Psoas muscle (tissue), 8 donors: Measurements from ENCODE around the gene DECR2. TPM values are rescaled to one million over a fixed set of nuclear protein-coding genes. Genes with fewer than 3 reads are reported as not detected.

Source experiments
- ATAC-seq, 4 donors: fragments of 200-7000 bp; cut with Tn5 transposase; one replicate each; pipeline ENCODE4 v1.9.1; 2020; ENCODE audit warnings: moderate library complexity in 3 of 4, mild to moderate bottlenecking in 2 of 4
- DNase-seq, 2 donors: peaks; one replicate each; pipeline ENCODE4 v3.0.0-alpha.2; 2020
- H3K27ac ChIP-seq: fragments of 200-600 bp; one replicate; pipeline ENCODE4 v1.8.0; 2022
- H3K27me3 ChIP-seq, 3 donors: fragments of 200-600 bp in 1 of 3; one replicate each; pipeline versions ENCODE4 v1.6.1 to v1.8.0; 2013 to 2022; ENCODE audit warnings: low read length in 2 of 3, mild to moderate bottlenecking in 2 of 3, moderate library complexity in 1 of 3; ENCODE audit not compliant: insufficient read depth in 3 of 3
- H3K36me3 ChIP-seq, 2 donors: fragments of 200-600 bp in 1 of 2; one replicate each; pipeline versions ENCODE4 v1.6.1 to v1.8.0; 2013 to 2022; ENCODE audit warnings: low read depth in 1 of 2, mild to moderate bottlenecking in 1 of 2, moderate library complexity in 1 of 2; ENCODE audit not compliant: insufficient read depth in 1 of 2
- H3K4me1 ChIP-seq: fragments of 200-600 bp; one replicate; pipeline ENCODE4 v1.8.0; 2022
- H3K4me3 ChIP-seq: fragments of 200-600 bp; one replicate; pipeline ENCODE4 v1.8.0; 2022; ENCODE audit warnings: mild to moderate bottlenecking
- H3K9me3 ChIP-seq: fragments of 200-600 bp; one replicate; pipeline ENCODE4 v1.8.0; 2022
- CTCF ChIP-seq: fragments of 200-600 bp; IDR thresholded peaks from one replicate; pipeline ENCODE4 v1.8.0; 2022; ENCODE audit warnings: antibody characterized with exemption
- WGBS, 3 donors: extraction: QIAGEN DNeasy Blood & Tissue Kit; methylation state at CpG; one replicate each; pipeline versions ENCODE4 v1.1.6 to v1.1.7; 2013; 5-methylcytosine and 5-hydroxymethylcytosine counted together
- intact Hi-C, 2 donors: fragments of 100-400 bp; cut with DNase I; formaldehyde crosslinking; loops; one replicate each; pipeline versions ENCODE4 v1.11.0 to v1.14.2; 2022
- polyA plus RNA-seq, 3 donors: library from polyadenylated mRNA; stranded (reverse); fragments of 200-250 nt; gene quantifications; one replicate each; pipeline ENCODE4 v1.2.3, GENCODE V29; 2013
- total RNA-seq, 4 donors: library from RNA; stranded (reverse); fragmentation: NEBNext Ultra II Directional in 2 of 4; extraction: Animal tissue kit (Norgen Biotek cat#: 25700) in 2 of 4; gene quantifications; one replicate each; pipeline versions ENCODE4 v1.2.1 to v1.2.4, GENCODE V29; 2021 to 2023
- donor health status: healthy with polysubstance abuse.
- donor health status: DM: no; HTN: no; CAD: no; lungs with moderate emphysema.
- donor health status: Bipolar disorder and iron deficiency.
- donor health status: healthy.
- donor health status: DM: yes; HTN: yes; CAD: no.
- donor health status: DM: no; HTN: no; CAD: no.
- donor health status: DM: no; HTN: no; CAD: no.
- donor health status: DM: yes; HTN: yes; CAD: no.

DECR2 gene
- total and polyA plus RNA-seq, 7 donors: 13.9 to 22.9 (median 18.1) TPM

DNA sequence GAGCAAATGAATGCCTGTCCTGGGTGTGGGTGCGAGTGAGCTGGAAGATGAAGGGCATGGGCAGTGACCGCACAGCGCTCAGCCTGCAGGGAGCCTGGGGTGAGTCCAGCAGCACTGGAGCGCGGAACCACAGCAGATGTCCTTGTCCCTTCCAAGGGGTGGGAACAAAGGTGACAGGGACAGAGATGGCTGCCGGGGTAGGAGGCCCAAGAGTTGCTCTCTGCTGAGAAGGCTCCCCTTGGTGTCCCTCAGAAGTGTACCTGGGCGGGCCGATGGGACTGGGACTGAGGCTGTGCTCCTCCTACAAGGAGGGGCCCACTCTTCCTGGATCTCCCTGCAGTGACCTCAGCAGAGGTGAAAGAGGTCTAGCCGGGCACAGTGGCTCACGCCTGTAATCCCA is 12.3 kb upstream of the DECR2 start:
- no peak for TF ChIP-seq CTCF
- 80 to 88% (median 85%) methylated on average over 10 of the region's 10 CpGs for WGBS, 3 donors
- Histone ChIP-seq H3K4me1 (peaks cover 21% of the 10 kb centered on the region), H3K36me3 (no peaks in the 10 kb centered on the region), H3K9me3 (no peaks in the 10 kb centered on the region), H3K27ac (no peak overlapping the region), H3K27me3 (no peaks in the 10 kb centered on the region), H3K4me3 (no peak overlapping the region)
- DNase-seq (no peak), ATAC-seq (no peak)
- intact Hi-C loops: no loop called here

- peak; percentile 77 to 88 (median 86) for ATAC-seq
- no peak overlapping the region for H3K27ac ChIP-seq
- WGBS, 3 donors: 68 to 77% (median 76%) methylated on average over 7 of the region's 7 CpGs
- H3K36me3 ChIP-seq: no peaks in the 10 kb centered on the region
- peak; percentile 61 for TF ChIP-seq CTCF
- H3K9me3 ChIP-seq: no peaks in the 10 kb centered on the region
- peak; percentile 65 to 80 for DNase-seq
- H3K4me3 ChIP-seq: no peak overlapping the region
- H3K27me3 ChIP-seq: no peaks in the 10 kb centered on the region
- peaks cover 11% of the 10 kb centered on the region for H3K4me1 ChIP-seq
- intact Hi-C loops: no loop called here
These were observed 9.8 kb upstream of the DECR2 start for GRCh38 chr16:391885-392335.

DNA sequence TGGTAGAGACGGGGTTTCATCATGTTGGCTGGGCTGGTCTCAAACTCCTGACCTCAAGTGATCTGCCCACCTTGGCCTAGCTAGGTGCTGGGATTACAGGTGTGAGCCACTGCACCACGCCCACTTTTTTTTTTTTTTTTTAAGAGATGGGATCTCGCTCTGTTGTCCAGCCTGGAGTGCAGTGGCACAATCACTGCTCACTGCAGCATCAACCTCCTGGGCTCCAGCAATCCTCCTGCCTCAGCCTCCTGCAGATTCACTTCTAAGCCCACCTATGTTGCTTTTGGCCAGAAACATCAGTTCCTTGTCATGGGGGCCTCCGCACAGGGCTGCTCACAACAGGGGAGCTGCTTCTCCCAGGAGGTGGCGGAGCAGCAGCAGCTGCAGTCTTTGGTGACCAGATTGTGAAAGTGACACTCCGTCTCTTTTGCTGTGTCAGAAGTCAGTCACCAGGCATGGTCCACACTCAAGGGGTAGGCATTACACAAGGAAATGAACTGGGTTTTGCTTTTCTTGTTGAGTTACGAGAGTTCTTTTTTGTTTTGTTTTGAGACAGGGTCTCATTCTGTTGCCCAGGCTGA is 9.1 kb upstream of the DECR2 start:
- no peaks in the 10 kb centered on the region for H3K9me3 ChIP-seq
- intact Hi-C loops: no loop called here
- no peaks in the 10 kb centered on the region for H3K27me3 ChIP-seq
- H3K4me3 ChIP-seq: no peak overlapping the region
- DNase-seq (no peak), ATAC-seq (no peak)
- no peak for TF ChIP-seq CTCF
- H3K27ac ChIP-seq: no peak overlapping the region
- H3K36me3 ChIP-seq: no peaks in the 10 kb centered on the region
- 86 to 94% (median 89%) methylated on average over 7 of the region's 7 CpGs for WGBS, 3 donors
- peaks cover 5% of the 10 kb centered on the region for H3K4me1 ChIP-seq

GRCh38 chr16:396199-396598 is 5.5 kb upstream of the DECR2 start:
- ATAC-seq (no peak), DNase-seq (no peak)
- Histone ChIP-seq H3K4me1 (peaks cover 17% of the 10 kb centered on the region), H3K36me3 (peaks cover 0 to 3% of the 10 kb centered on the region in 2 donors), H3K27ac (peak overlapping the region; percentile 73), H3K4me3 (peak overlapping the region; percentile 71), H3K27me3 (no peaks in the 10 kb centered on the region), H3K9me3 (no peaks in the 10 kb centered on the region)
- intact Hi-C loops: loop anchor here in 1 of 2 donors (5.0 kb wide), 1 partner anchor 131 kb away; the partner anchor contains the start of gene CAPN15
- WGBS, 3 donors: 41 to 57% (median 46%) methylated on average over 3 of the region's 3 CpGs
- TF ChIP-seq CTCF: no peak

- WGBS, 3 donors: 3 to 15% (median 9%) methylated on average over 22 of the region's 22 CpGs
- Histone ChIP-seq H3K4me1 (peaks cover 17% of the 10 kb centered on the region), H3K27me3 (no peaks in the 10 kb centered on the region), H3K27ac (peak overlapping the region; percentile 73), H3K4me3 (peak overlapping the region; percentile 71), H3K36me3 (peaks cover 0 to 3% of the 10 kb centered on the region in 2 donors), H3K9me3 (no peaks in the 10 kb centered on the region)
- ATAC-seq (peak in 1 of 4 donors; percentile 24), DNase-seq (peak in 1 of 2 donors; percentile 67)
- intact Hi-C loops: loop anchor here in 1 of 2 donors (5.0 kb wide), 1 partner anchor 131 kb away; the partner anchor contains the start of gene CAPN15
- TF ChIP-seq CTCF: no peak
These were observed 5.1 kb upstream of the DECR2 start for GRCh38 chr16:396605-397004.
